H1 (cell line): ENCODE results near the gene PPME1. TPM values are rescaled to one million over a fixed set of nuclear protein-coding genes. Genes with fewer than 3 reads are reported as not detected.

ENCODE experiments used
- CTCF ChIA-PET: fragments of 300-600 bp; sonication (Branson Sonifier 250); formaldehyde crosslinking; loops from one replicate; lab custom pipeline; 2021; ENCODE audit not compliant: partially characterized antibody; lab: Charles Lee
- POLR2A ChIA-PET: fragments of 300-600 bp; sonication (Branson Sonifier 250); formaldehyde crosslinking; loops from one replicate; lab custom pipeline; 2021; ENCODE audit warnings: inconsistent platforms; ENCODE audit not compliant: partially characterized antibody; lab: Charles Lee
- DNase-seq, 2 experiments: peaks; one replicate each; pipeline versions ENCODE4 v3.0.0 to v3.0.0-alpha.2; 2010 to 2022; ENCODE audit warnings: low spot score in 2 of 2, low read depth in 1 of 2, mixed read lengths in 1 of 2
- FAIRE-seq: peaks from 2 replicates; lab custom pipeline; 2011; peaks lifted over from hg19 to GRCh38; lab: Jason Lieb, UNC
- H2AFZ ChIP-seq: 2 replicates; pipeline ENCODE4 v1.8.1; 2012; ENCODE audit warnings: low read length, inconsistent platforms
- H2AK5ac ChIP-seq: 2 replicates; pipeline ENCODE4 v1.6.1; 2013; ENCODE audit warnings: low read depth, low read length
- H2BK120ac ChIP-seq: replicated peaks from 2 replicates; pipeline ENCODE3; 2013; ENCODE audit warnings: low read depth, low read length, inconsistent platforms
- H2BK12ac ChIP-seq: 2 replicates; pipeline ENCODE4 v1.6.1; 2013; ENCODE audit warnings: low read depth, low read length
- H2BK15ac ChIP-seq: 2 replicates; pipeline ENCODE4 v1.6.1; 2013; ENCODE audit warnings: low read length
- H2BK20ac ChIP-seq: 2 replicates; pipeline ENCODE4 v1.6.1; 2013; ENCODE audit warnings: low read length
- H2BK5ac ChIP-seq: 2 replicates; pipeline ENCODE4 v1.6.1; 2013; ENCODE audit warnings: low read depth, low read length
- H3K14ac ChIP-seq: 2 replicates; pipeline ENCODE4 v1.6.1; 2013; ENCODE audit warnings: inconsistent platforms; ENCODE audit not compliant: insufficient read length
- H3K18ac ChIP-seq: 2 replicates; pipeline ENCODE4 v1.6.1; 2013; ENCODE audit warnings: low read length; ENCODE audit errors: extremely low read depth
- H3K23ac ChIP-seq: 2 replicates; pipeline ENCODE4 v1.6.1; 2013; ENCODE audit warnings: inconsistent platforms; ENCODE audit not compliant: insufficient read length
- H3K23me2 ChIP-seq: 2 replicates; pipeline ENCODE4 v1.6.1; 2013; ENCODE audit warnings: low read depth, low read length
- H3K27ac ChIP-seq: 2 replicates; pipeline ENCODE4 v1.6.1; 2011; ENCODE audit warnings: low read depth, low read length, inconsistent platforms
- H3K27me3 ChIP-seq, 4 experiments: replicated peaks in 1 of 4; 1 replicate in 1 of 4; 2 replicates in 3 of 4; pipeline versions ENCODE4 v1.6.1 to v1.8.1; 2011 to 2013; ENCODE audit warnings: low read length in 3 of 4, mild to moderate bottlenecking in 3 of 4, inconsistent platforms in 2 of 4, mixed read lengths in 2 of 4, moderate library complexity in 1 of 4; ENCODE audit not compliant: control insufficient read depth in 3 of 4, insufficient read depth in 3 of 4; ENCODE audit errors: extremely low read depth in 1 of 4
- H3K36me3 ChIP-seq, 4 experiments: 2 replicates each; pipeline versions ENCODE4 v1.6.1 to v1.8.1; 2011 to 2013; ENCODE audit warnings: mild to moderate bottlenecking in 4 of 4, low read length in 3 of 4, moderate library complexity in 2 of 4, control low read depth in 1 of 4, inconsistent platforms in 1 of 4; ENCODE audit not compliant: insufficient read depth in 4 of 4, control insufficient read depth in 2 of 4
- H3K4ac ChIP-seq: replicated peaks from 2 replicates; pipeline ENCODE3; 2013; ENCODE audit warnings: low read length, low read depth, mixed read lengths, inconsistent platforms; ENCODE audit not compliant: insufficient read length
- H3K4me1 ChIP-seq, 4 experiments: replicated peaks in 1 of 4; 1 replicate in 1 of 4; 2 replicates in 3 of 4; pipeline versions ENCODE4 v1.6.1 to v1.8.1; 2011 to 2013; ENCODE audit warnings: low read length in 3 of 4, inconsistent platforms in 2 of 4, mixed read lengths in 1 of 4; ENCODE audit not compliant: insufficient read depth in 4 of 4, control insufficient read depth in 3 of 4
- H3K4me2 ChIP-seq, 2 experiments: 2 replicates each; pipeline versions ENCODE4 v1.6.1 to v1.8.1; 2011 to 2013; ENCODE audit warnings: low read depth in 2 of 2, low read length in 2 of 2, control low read depth in 1 of 2, inconsistent platforms in 1 of 2, mild to moderate bottlenecking in 1 of 2; ENCODE audit not compliant: insufficient read depth in 1 of 2
- H3K4me3 ChIP-seq, 4 experiments: fragments of 200-600, 300-600 bp in 1 of 4; sonication (generic), shearing (Covaris generic), sonication (Bioruptor Twin) in 1 of 4; 2 replicates each; pipeline versions ENCODE4 v1.5.1 to v1.8.1; 2011 to 2016; ENCODE audit warnings: low read length in 4 of 4, low read depth in 3 of 4, control low read depth in 2 of 4, inconsistent platforms in 2 of 4, mild to moderate bottlenecking in 2 of 4, mixed read lengths in 1 of 4, moderate library complexity in 1 of 4; ENCODE audit not compliant: insufficient read depth in 2 of 4; ENCODE audit errors: extremely low read depth in 1 of 4
- H3K56ac ChIP-seq: replicated peaks from 2 replicates; pipeline ENCODE3; 2013; ENCODE audit warnings: low read depth, mild to moderate bottlenecking, mixed read lengths, low read length, inconsistent platforms; ENCODE audit not compliant: insufficient read length
- H3K79me1 ChIP-seq: 2 replicates; pipeline ENCODE4 v1.6.1; 2013; ENCODE audit warnings: low read depth, low read length, control low read depth
- H3K79me2 ChIP-seq, 2 experiments: 2 replicates each; pipeline versions ENCODE4 v1.6.1 to v1.8.1; 2012 to 2013; ENCODE audit warnings: low read length in 2 of 2, mild to moderate bottlenecking in 2 of 2, inconsistent platforms in 1 of 2; ENCODE audit not compliant: insufficient read depth in 2 of 2, control insufficient read depth in 1 of 2
- H3K9ac ChIP-seq, 4 experiments: replicated peaks in 1 of 4; 1 replicate in 1 of 4; 2 replicates in 3 of 4; pipeline versions ENCODE4 v1.6.1 to v1.8.1; 2011 to 2013; ENCODE audit warnings: low read depth in 3 of 4, low read length in 3 of 4, control low read depth in 2 of 4, mild to moderate bottlenecking in 2 of 4, moderate library complexity in 2 of 4, inconsistent platforms in 1 of 4; ENCODE audit errors: extremely low read depth in 1 of 4
- H3K9me3 ChIP-seq, 2 experiments: 2 replicates each; pipeline versions ENCODE4 v1.6.1 to v1.8.1; 2012 to 2013; ENCODE audit warnings: mild to moderate bottlenecking in 2 of 2, moderate library complexity in 2 of 2, control low read depth in 1 of 2, inconsistent platforms in 1 of 2, low read depth in 1 of 2, low read length in 1 of 2, mixed read lengths in 1 of 2; ENCODE audit not compliant: insufficient read depth in 2 of 2
- H4K20me1 ChIP-seq, 2 experiments: replicated peaks in 1 of 2; 2 replicates each; pipeline versions ENCODE3 to v1.8.1; 2011 to 2013; ENCODE audit warnings: inconsistent platforms in 2 of 2, low read length in 2 of 2, mild to moderate bottlenecking in 1 of 2; ENCODE audit not compliant: insufficient read depth in 2 of 2, control insufficient read depth in 1 of 2
- H4K5ac ChIP-seq: 2 replicates; pipeline ENCODE4 v1.6.1; 2013; ENCODE audit warnings: low read length, low read depth, mixed read lengths, inconsistent platforms; ENCODE audit not compliant: insufficient read length
- H4K8ac ChIP-seq: 2 replicates; pipeline ENCODE4 v1.8.0; 2013; ENCODE audit warnings: mild to moderate bottlenecking, moderate library complexity, low read length, inconsistent platforms; ENCODE audit not compliant: insufficient read depth; ENCODE audit errors: extremely low read depth
- H4K91ac ChIP-seq: replicated peaks from 2 replicates; pipeline ENCODE3; 2013; ENCODE audit warnings: low read length, mixed read lengths, inconsistent platforms; ENCODE audit not compliant: insufficient read length
- BCL11A ChIP-seq, 2 experiments: IDR thresholded peaks; one replicate each; pipeline ENCODE4 v1.6.1; 2011; ENCODE audit warnings: low read depth in 2 of 2, low read length in 2 of 2, mild to moderate bottlenecking in 2 of 2
- CBX5 ChIP-seq: fragments of 300-800, 300-1000 bp; sonication (generic); IDR thresholded peaks from 2 replicates; pipeline ENCODE4 v1.7.1; 2016; ENCODE audit warnings: antibody characterized with exemption, low read length, low read depth
- CHD2 ChIP-seq: IDR thresholded peaks from 2 replicates; pipeline ENCODE4 v1.6.1; 2012; ENCODE audit warnings: low read length, improper control_type of control experiment
- KDM1A ChIP-seq: fragments of 200-600, 300-600 bp; sonication (generic); IDR thresholded peaks from 2 replicates; pipeline ENCODE4 v1.7.1; 2016; ENCODE audit warnings: mild to moderate bottlenecking, low read length, borderline replicate concordance
- RAD21 ChIP-seq, 2 experiments: IDR thresholded peaks in 1 of 2; conservative IDR thresholded peaks in 1 of 2; 2 replicates each; pipeline ENCODE4 v1.6.1; 2011; ENCODE audit warnings: low read depth in 2 of 2, low read length in 2 of 2, improper control_type of control experiment in 1 of 2, inconsistent platforms in 1 of 2, mild to moderate bottlenecking in 1 of 2, moderate library complexity in 1 of 2
- SAP30 ChIP-seq: fragments of 300-600 bp; sonication (generic); IDR thresholded peaks from 2 replicates; pipeline ENCODE4 v1.7.1; 2012; ENCODE audit warnings: low read length, moderate library complexity, mild to moderate bottlenecking, inconsistent platforms; ENCODE audit not compliant: insufficient read depth, insufficient replicate concordance
- SP1 ChIP-seq: IDR thresholded peaks from 2 replicates; pipeline ENCODE4 v1.6.1; 2011; ENCODE audit warnings: low read depth, low read length
- YY1 ChIP-seq: IDR thresholded peaks from 2 replicates; pipeline ENCODE4 v1.6.1; 2011; ENCODE audit warnings: low read depth, mild to moderate bottlenecking, low read length
- WGBS, 2 experiments: shearing (Covaris generic) in 1 of 2; methylation state at CpG; one replicate each; pipeline versions ENCODE4 v1.1.6 to v1.1.7; 2013 to 2015; ENCODE audit warnings: low lambda C conversion rate in 2 of 2, mixed read lengths in 2 of 2, inconsistent platforms in 1 of 2, low coverage in 1 of 2, missing lambda C conversion rate in 1 of 2; ENCODE audit not compliant: insufficient replicate concordance in 2 of 2, insufficient coverage in 1 of 2, insufficient read length in 1 of 2; ENCODE audit errors: extremely low coverage in 1 of 2, missing lambda C conversion rate in 1 of 2; 5-methylcytosine and 5-hydroxymethylcytosine counted together
- polyA plus RNA-seq, 7 experiments: library from polyadenylated mRNA; depleted of rRNA in 3 of 7; stranded (reverse) in 5 of 7; unstranded in 2 of 7; fragments of >200 nt in 5 of 7; fragments of 200-250 nt in 2 of 7; gene quantifications; 1 replicate in 5 of 7; 2 replicates in 1 of 7; 4 replicates in 1 of 7; pipeline versions ENCODE4 v1.2.1 to v1.2.3, GENCODE V29; 2011 to 2013; ENCODE audit warnings: missing spikeins in 2 of 7, mixed read lengths in 2 of 7
- total RNA-seq: library from RNA; stranded (reverse); fragmentation: NEBNext Ultra II Directional; extraction: Animal tissue kit (Norgen Biotek cat#: 25700); gene quantifications from 2 replicates; pipeline ENCODE4 v1.2.1, GENCODE V29; 2021
- TF ChIP-seq, protein P1 (sequence below): IDR thresholded peaks from 2 replicates; pipeline ENCODE4 v1.6.1; 2011; ENCODE audit warnings: low read depth, mild to moderate bottlenecking, low read length; ENCODE audit not compliant: insufficient read depth

The PPME1 gene
- total and polyA plus RNA-seq, 2 of the 8 experiments (the other 6 are each of a cell fraction or from before 2014, with no cell fraction given): 55.1 to 64.5 TPM

DNA sequence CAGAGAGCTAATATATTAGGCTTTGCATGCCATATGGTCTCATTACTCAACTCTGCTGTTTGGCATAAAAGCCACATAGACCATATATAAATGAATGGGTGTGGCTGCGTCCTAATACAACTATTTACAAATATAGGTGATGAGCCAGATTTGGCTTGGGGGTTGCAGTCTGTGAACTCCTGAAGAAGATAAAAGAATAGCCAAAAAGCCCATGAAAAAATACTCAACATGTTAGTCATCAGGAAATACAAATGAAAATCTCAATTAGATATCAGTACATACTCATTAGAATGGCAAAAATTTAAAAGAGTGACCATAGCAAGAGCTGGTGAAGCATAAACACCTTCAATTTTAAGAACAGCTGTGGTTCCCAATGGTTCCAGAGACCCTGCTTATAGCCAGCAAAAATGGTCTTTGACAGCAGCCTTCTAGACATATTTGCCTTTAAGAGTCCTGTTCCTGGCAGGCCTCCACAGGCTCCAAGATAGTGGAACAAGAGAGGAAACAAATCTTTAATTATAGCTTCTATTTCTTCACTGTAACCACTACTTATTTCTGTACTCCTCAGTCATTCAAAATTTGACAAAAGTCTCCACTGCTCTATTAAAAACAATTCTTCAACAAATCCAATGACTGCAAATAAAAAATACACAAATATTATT lies 16.3 kb upstream of the PPME1 start:
- Histone ChIP-seq H2BK12ac (no peak overlapping the region), H3K4ac (no peak overlapping the region), H4K8ac (no peak overlapping the region), H3K4me2 (no peak overlapping the region), H4K5ac (no peak overlapping the region), H2BK120ac (no peak overlapping the region), H3K79me1 (no peaks in the 10 kb centered on the region), H3K56ac (no peak overlapping the region), H4K91ac (no peak overlapping the region), H2AFZ (no peak overlapping the region), H3K23me2 (no peaks in the 10 kb centered on the region), H3K4me3 (no peak overlapping the region), H2BK20ac (no peak overlapping the region), H3K4me1 (no peaks in the 10 kb centered on the region), H2BK5ac (no peak overlapping the region), H3K27ac (no peak overlapping the region), H3K36me3 (no peaks in the 10 kb centered on the region), H3K14ac (no peak overlapping the region), H3K79me2 (no peaks in the 10 kb centered on the region), H3K27me3 (no peaks in the 10 kb centered on the region), H3K23ac (no peak overlapping the region), H3K18ac (no peak overlapping the region), H2AK5ac (no peak overlapping the region), H4K20me1 (peaks cover 0 to 2% of the 10 kb centered on the region in 2 experiments), H2BK15ac (no peak overlapping the region), H3K9ac (no peak overlapping the region), H3K9me3 (no peaks in the 10 kb centered on the region)
- CTCF ChIA-PET: no interaction called here
- FAIRE-seq (no peak), DNase-seq (no peak)
- TF ChIP-seq, protein P1, sequence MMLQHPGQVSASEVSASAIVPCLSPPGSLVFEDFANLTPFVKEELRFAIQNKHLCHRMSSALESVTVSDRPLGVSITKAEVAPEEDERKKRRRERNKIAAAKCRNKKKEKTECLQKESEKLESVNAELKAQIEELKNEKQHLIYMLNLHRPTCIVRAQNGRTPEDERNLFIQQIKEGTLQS: no peak
- TF ChIP-seq BCL11A (IDR thresholded peaks at IDR 0.05; ENCODE audit: low read depth in 2 of 2, low read length in 2 of 2) (no peak), KDM1A (no peak), SP1 (no peak), CBX5 (no peak), RAD21 (IDR thresholded peaks at IDR 0.05 in 1 of 2, conservative IDR thresholded peaks at IDR 0.05 in 1 of 2; ENCODE audit: low read depth in 2 of 2, low read length in 2 of 2) (no peak), YY1 (no peak), SAP30 (no peak), CHD2 (no peak)
- WGBS, 2 experiments: 83% methylated on average over 1 of the region's 1 CpG; no CpG with 5 or more reads in 1 of the 2 experiments
- POLR2A ChIA-PET: interaction anchor here (1.2 kb wide), 1 partner anchor 8 kb away, joined by 4 read pairs; no protein-coding TSS in a partner anchor
